Measurements from ENCODE around the gene CCIN.
"Not testable (repeated sequence)": the region's sequence is repeated elsewhere in the genome, so short reads cannot be mapped to it uniquely, and the experiment has no call there.

The CCIN gene

GRCh38 chr9:36158917-36159316, 10.3 kb upstream of the CCIN start:
- DNase-seq (ENCODE audit: low read depth): no peak

- not testable (repeated sequence) for DNase-seq (ENCODE audit: low read depth)
Observed at GRCh38 chr9:36159509-36159908, 9.7 kb upstream of the CCIN start.

- DNase-seq (ENCODE audit: low read depth): not testable (repeated sequence)
Observed at GRCh38 chr9:36160126-36160525, 9.1 kb upstream of the CCIN start.

- DNase-seq (ENCODE audit: low read depth): no peak
Observed at GRCh38 chr9:36161187-36161586, 8.0 kb upstream of the CCIN start.

- DNase-seq (ENCODE audit: low read depth): no peak
Observed at GRCh38 chr9:36162211-36162738, 6.9 kb upstream of the CCIN start.

- DNase-seq (ENCODE audit: low read depth): no peak
Observed at GRCh38 chr9:36163049-36163785, 6.0 kb upstream of the CCIN start.

- no peak for DNase-seq (ENCODE audit: low read depth)
Observed at GRCh38 chr9:36163786-36164170, 5.4 kb upstream of the CCIN start.

GRCh38 chr9:36164372-36164771, 4.8 kb upstream of the CCIN start:
- DNase-seq (ENCODE audit: low read depth): no peak

- DNase-seq (ENCODE audit: low read depth): no peak
Observed at GRCh38 chr9:36164989-36165388, 4.2 kb upstream of the CCIN start.

GRCh38 chr9:36165826-36166167, 3.4 kb upstream of the CCIN start:
- DNase-seq (ENCODE audit: low read depth): no peak

GRCh38 chr9:36166168-36166927, 2.8 kb upstream of the CCIN start:
- DNase-seq (ENCODE audit: low read depth): peak; percentile 76

GRCh38 chr9:36169708-36170107, 520 bp downstream of the CCIN start:
- DNase-seq (ENCODE audit: low read depth): no peak

GRCh38 chr9:36170531-36170930, 1.3 kb downstream of the CCIN start:
- no peak for DNase-seq (ENCODE audit: low read depth)

- DNase-seq (ENCODE audit: low read depth): no peak
Observed at GRCh38 chr9:36173861-36174260, 4.7 kb downstream of the CCIN start.

GRCh38 chr9:36174271-36174670, 5.1 kb downstream of the CCIN start:
- DNase-seq (ENCODE audit: low read depth): no peak

- no peak for DNase-seq (ENCODE audit: low read depth)
Observed at GRCh38 chr9:36174731-36175130, 5.5 kb downstream of the CCIN start.

- DNase-seq (ENCODE audit: low read depth): not testable (repeated sequence)
Observed at GRCh38 chr9:36175209-36175608, 6.0 kb downstream of the CCIN start.

GRCh38 chr9:36176496-36176895, 7.3 kb downstream of the CCIN start:
- DNase-seq (ENCODE audit: low read depth): not testable (repeated sequence)

- no peak for DNase-seq (ENCODE audit: low read depth)
Observed at GRCh38 chr9:36177571-36177970, 8.4 kb downstream of the CCIN start.

GRCh38 chr9:36180243-36180642, 11.1 kb downstream of the CCIN start:
- not testable (repeated sequence) for DNase-seq (ENCODE audit: low read depth)

GRCh38 chr9:36187414-36187813, 18.2 kb downstream of the CCIN start:
- DNase-seq (ENCODE audit: low read depth): no peak

- DNase-seq (ENCODE audit: low read depth): no peak
Observed at GRCh38 chr9:36188212-36188611, 19.0 kb downstream of the CCIN start.

GRCh38 chr9:36189976-36190375, 20.8 kb downstream of the CCIN start:
- no peak for DNase-seq (ENCODE audit: low read depth)

Measured in stimulated activated CD8-positive, alpha-beta memory T cell treated with anti-CD3 and anti-CD28 coated beads, Interleukin-12 subunit alpha, Interleukin-12 subunit beta, amount 100 ng/mL, for 4 hours (primary cell).